ENCODE results near the gene SF3B2.
"Not testable (repeated sequence)": the region's sequence is repeated elsewhere in the genome, so short reads cannot be mapped to it uniquely, and the experiment has no call there.

Gene SF3B2

GRCh38 chr11:66051766-66052663 is at the start of gene SF3B2:
SF3B2 (plus strand) TSS chr11:66052364; CDS start chr11:66052385, 21 bp downstream.
- FAIRE-seq = peak; percentile 98
- peak; percentile 96 for DNase-seq (ENCODE audit: extremely low spot score, insufficient read length, low read depth)

- no peak for FAIRE-seq
- peak; percentile 65 for DNase-seq (ENCODE audit: extremely low spot score, insufficient read length, low read depth)
Observed at GRCh38 chr11:66002648-66003225, 49.4 kb upstream of the SF3B2 start.

- DNase-seq (ENCODE audit: extremely low spot score, insufficient read length, low read depth) (no peak), FAIRE-seq (no peak)
Observed at GRCh38 chr11:66003291-66003690, 48.9 kb upstream of the SF3B2 start.

GRCh38 chr11:66004186-66004585 is 48.0 kb upstream of the SF3B2 start:
- FAIRE-seq (no peak), DNase-seq (ENCODE audit: extremely low spot score, insufficient read length, low read depth) (no peak)

- no peak for DNase-seq (ENCODE audit: extremely low spot score, insufficient read length, low read depth)
Observed at GRCh38 chr11:66006134-66006890, 45.9 kb upstream of the SF3B2 start.

GRCh38 chr11:66006891-66007176 is 45.3 kb upstream of the SF3B2 start:
- DNase-seq (ENCODE audit: extremely low spot score, insufficient read length, low read depth) (no peak), FAIRE-seq (no peak)

More at GRCh38 chr11:66006134-66006890, 45.9 kb upstream of the SF3B2 start:
- FAIRE-seq = no peak

- DNase-seq (ENCODE audit: extremely low spot score, insufficient read length, low read depth) (no peak), FAIRE-seq (no peak)
Observed at GRCh38 chr11:66007201-66007634, 44.9 kb upstream of the SF3B2 start.

- DNase-seq (ENCODE audit: extremely low spot score, insufficient read length, low read depth) (no peak), FAIRE-seq (no peak)
Observed at GRCh38 chr11:66008095-66008467, 44.1 kb upstream of the SF3B2 start.

GRCh38 chr11:66008468-66009101 is 43.6 kb upstream of the SF3B2 start:
- FAIRE-seq (no peak), DNase-seq (ENCODE audit: extremely low spot score, insufficient read length, low read depth) (no peak)

- FAIRE-seq; DNase-seq (ENCODE audit: extremely low spot score, insufficient read length, low read depth): not testable (repeated sequence)
Observed at GRCh38 chr11:66010036-66010435, 42.1 kb upstream of the SF3B2 start.

- FAIRE-seq (no peak), DNase-seq (ENCODE audit: extremely low spot score, insufficient read length, low read depth) (no peak)
Observed at GRCh38 chr11:66011239-66011784, 40.9 kb upstream of the SF3B2 start.

GRCh38 chr11:66011785-66012303 is 40.3 kb upstream of the SF3B2 start, which contains the start of gene CST6:
CST6 (plus strand) TSS chr11:66012008; CDS start chr11:66012045, 37 bp downstream.
- FAIRE-seq (no peak), DNase-seq (ENCODE audit: extremely low spot score, insufficient read length, low read depth) (no peak)

- DNase-seq (ENCODE audit: extremely low spot score, insufficient read length, low read depth) (no peak), FAIRE-seq (no peak)
Observed at GRCh38 chr11:66012371-66012945, 39.7 kb upstream of the SF3B2 start.

GRCh38 chr11:66012946-66013761 is 39.0 kb upstream of the SF3B2 start:
- FAIRE-seq = no peak
- no peak for DNase-seq (ENCODE audit: extremely low spot score, insufficient read length, low read depth)

GRCh38 chr11:66013762-66014100 is 38.4 kb upstream of the SF3B2 start:
- DNase-seq (ENCODE audit: extremely low spot score, insufficient read length, low read depth) (no peak), FAIRE-seq (no peak)

GRCh38 chr11:66014804-66015453 is 37.2 kb upstream of the SF3B2 start:
- no peak for DNase-seq (ENCODE audit: extremely low spot score, insufficient read length, low read depth)

GRCh38 chr11:66015454-66015881 is 36.7 kb upstream of the SF3B2 start:
- FAIRE-seq = no peak
- no peak for DNase-seq (ENCODE audit: extremely low spot score, insufficient read length, low read depth)

More at GRCh38 chr11:66014804-66015453, 37.2 kb upstream of the SF3B2 start:
- FAIRE-seq = no peak

Data from GM18507 (cell line).